H1 (cell line): ENCODE results near the gene FAM114A2. TPM values are rescaled to one million over a fixed set of nuclear protein-coding genes. Genes with fewer than 3 reads are reported as not detected.

Experiments used
- CTCF ChIA-PET: fragments of 300-600 bp; sonication (Branson Sonifier 250); formaldehyde crosslinking; loops from one replicate; lab custom pipeline; 2021; ENCODE audit not compliant: partially characterized antibody; lab: Charles Lee
- POLR2A ChIA-PET: fragments of 300-600 bp; sonication (Branson Sonifier 250); formaldehyde crosslinking; loops from one replicate; lab custom pipeline; 2021; ENCODE audit warnings: inconsistent platforms; ENCODE audit not compliant: partially characterized antibody; lab: Charles Lee
- DNase-seq, 2 experiments: peaks; one replicate each; pipeline versions ENCODE4 v3.0.0 to v3.0.0-alpha.2; 2010 to 2022; ENCODE audit warnings: low spot score in 2 of 2, low read depth in 1 of 2, mixed read lengths in 1 of 2
- FAIRE-seq: peaks from 2 replicates; lab custom pipeline; 2011; peaks lifted over from hg19 to GRCh38; lab: Jason Lieb, UNC
- H2AFZ ChIP-seq: 2 replicates; pipeline ENCODE4 v1.8.1; 2012; ENCODE audit warnings: low read length, inconsistent platforms
- H2AK5ac ChIP-seq: 2 replicates; pipeline ENCODE4 v1.6.1; 2013; ENCODE audit warnings: low read depth, low read length
- H2BK120ac ChIP-seq: replicated peaks from 2 replicates; pipeline ENCODE3; 2013; ENCODE audit warnings: low read depth, low read length, inconsistent platforms
- H2BK12ac ChIP-seq: 2 replicates; pipeline ENCODE4 v1.6.1; 2013; ENCODE audit warnings: low read depth, low read length
- H2BK15ac ChIP-seq: 2 replicates; pipeline ENCODE4 v1.6.1; 2013; ENCODE audit warnings: low read length
- H2BK20ac ChIP-seq: 2 replicates; pipeline ENCODE4 v1.6.1; 2013; ENCODE audit warnings: low read length
- H2BK5ac ChIP-seq: 2 replicates; pipeline ENCODE4 v1.6.1; 2013; ENCODE audit warnings: low read depth, low read length
- H3K14ac ChIP-seq: 2 replicates; pipeline ENCODE4 v1.6.1; 2013; ENCODE audit warnings: inconsistent platforms; ENCODE audit not compliant: insufficient read length
- H3K18ac ChIP-seq: 2 replicates; pipeline ENCODE4 v1.6.1; 2013; ENCODE audit warnings: low read length; ENCODE audit errors: extremely low read depth
- H3K23ac ChIP-seq: 2 replicates; pipeline ENCODE4 v1.6.1; 2013; ENCODE audit warnings: inconsistent platforms; ENCODE audit not compliant: insufficient read length
- H3K23me2 ChIP-seq: 2 replicates; pipeline ENCODE4 v1.6.1; 2013; ENCODE audit warnings: low read depth, low read length
- H3K27ac ChIP-seq: 2 replicates; pipeline ENCODE4 v1.6.1; 2011; ENCODE audit warnings: low read depth, low read length, inconsistent platforms
- H3K27me3 ChIP-seq, 4 experiments: replicated peaks in 1 of 4; 1 replicate in 1 of 4; 2 replicates in 3 of 4; pipeline versions ENCODE4 v1.6.1 to v1.8.1; 2011 to 2013; ENCODE audit warnings: low read length in 3 of 4, mild to moderate bottlenecking in 3 of 4, inconsistent platforms in 2 of 4, mixed read lengths in 2 of 4, moderate library complexity in 1 of 4; ENCODE audit not compliant: control insufficient read depth in 3 of 4, insufficient read depth in 3 of 4; ENCODE audit errors: extremely low read depth in 1 of 4
- H3K36me3 ChIP-seq, 4 experiments: 2 replicates each; pipeline versions ENCODE4 v1.6.1 to v1.8.1; 2011 to 2013; ENCODE audit warnings: mild to moderate bottlenecking in 4 of 4, low read length in 3 of 4, moderate library complexity in 2 of 4, control low read depth in 1 of 4, inconsistent platforms in 1 of 4; ENCODE audit not compliant: insufficient read depth in 4 of 4, control insufficient read depth in 2 of 4
- H3K4ac ChIP-seq: replicated peaks from 2 replicates; pipeline ENCODE3; 2013; ENCODE audit warnings: low read length, low read depth, mixed read lengths, inconsistent platforms; ENCODE audit not compliant: insufficient read length
- H3K4me1 ChIP-seq, 4 experiments: replicated peaks in 1 of 4; 1 replicate in 1 of 4; 2 replicates in 3 of 4; pipeline versions ENCODE4 v1.6.1 to v1.8.1; 2011 to 2013; ENCODE audit warnings: low read length in 3 of 4, inconsistent platforms in 2 of 4, mixed read lengths in 1 of 4; ENCODE audit not compliant: insufficient read depth in 4 of 4, control insufficient read depth in 3 of 4
- H3K4me2 ChIP-seq, 2 experiments: 2 replicates each; pipeline versions ENCODE4 v1.6.1 to v1.8.1; 2011 to 2013; ENCODE audit warnings: low read depth in 2 of 2, low read length in 2 of 2, control low read depth in 1 of 2, inconsistent platforms in 1 of 2, mild to moderate bottlenecking in 1 of 2; ENCODE audit not compliant: insufficient read depth in 1 of 2
- H3K4me3 ChIP-seq, 4 experiments: fragments of 200-600, 300-600 bp in 1 of 4; sonication (generic), shearing (Covaris generic), sonication (Bioruptor Twin) in 1 of 4; 2 replicates each; pipeline versions ENCODE4 v1.5.1 to v1.8.1; 2011 to 2016; ENCODE audit warnings: low read length in 4 of 4, low read depth in 3 of 4, control low read depth in 2 of 4, inconsistent platforms in 2 of 4, mild to moderate bottlenecking in 2 of 4, mixed read lengths in 1 of 4, moderate library complexity in 1 of 4; ENCODE audit not compliant: insufficient read depth in 2 of 4; ENCODE audit errors: extremely low read depth in 1 of 4
- H3K56ac ChIP-seq: replicated peaks from 2 replicates; pipeline ENCODE3; 2013; ENCODE audit warnings: low read depth, mild to moderate bottlenecking, mixed read lengths, low read length, inconsistent platforms; ENCODE audit not compliant: insufficient read length
- H3K79me1 ChIP-seq: 2 replicates; pipeline ENCODE4 v1.6.1; 2013; ENCODE audit warnings: low read depth, low read length, control low read depth
- H3K79me2 ChIP-seq, 2 experiments: 2 replicates each; pipeline versions ENCODE4 v1.6.1 to v1.8.1; 2012 to 2013; ENCODE audit warnings: low read length in 2 of 2, mild to moderate bottlenecking in 2 of 2, inconsistent platforms in 1 of 2; ENCODE audit not compliant: insufficient read depth in 2 of 2, control insufficient read depth in 1 of 2
- H3K9ac ChIP-seq, 4 experiments: replicated peaks in 1 of 4; 1 replicate in 1 of 4; 2 replicates in 3 of 4; pipeline versions ENCODE4 v1.6.1 to v1.8.1; 2011 to 2013; ENCODE audit warnings: low read depth in 3 of 4, low read length in 3 of 4, control low read depth in 2 of 4, mild to moderate bottlenecking in 2 of 4, moderate library complexity in 2 of 4, inconsistent platforms in 1 of 4; ENCODE audit errors: extremely low read depth in 1 of 4
- H3K9me3 ChIP-seq, 2 experiments: 2 replicates each; pipeline versions ENCODE4 v1.6.1 to v1.8.1; 2012 to 2013; ENCODE audit warnings: mild to moderate bottlenecking in 2 of 2, moderate library complexity in 2 of 2, control low read depth in 1 of 2, inconsistent platforms in 1 of 2, low read depth in 1 of 2, low read length in 1 of 2, mixed read lengths in 1 of 2; ENCODE audit not compliant: insufficient read depth in 2 of 2
- H4K20me1 ChIP-seq, 2 experiments: replicated peaks in 1 of 2; 2 replicates each; pipeline versions ENCODE3 to v1.8.1; 2011 to 2013; ENCODE audit warnings: inconsistent platforms in 2 of 2, low read length in 2 of 2, mild to moderate bottlenecking in 1 of 2; ENCODE audit not compliant: insufficient read depth in 2 of 2, control insufficient read depth in 1 of 2
- H4K5ac ChIP-seq: 2 replicates; pipeline ENCODE4 v1.6.1; 2013; ENCODE audit warnings: low read length, low read depth, mixed read lengths, inconsistent platforms; ENCODE audit not compliant: insufficient read length
- H4K8ac ChIP-seq: 2 replicates; pipeline ENCODE4 v1.8.0; 2013; ENCODE audit warnings: mild to moderate bottlenecking, moderate library complexity, low read length, inconsistent platforms; ENCODE audit not compliant: insufficient read depth; ENCODE audit errors: extremely low read depth
- H4K91ac ChIP-seq: replicated peaks from 2 replicates; pipeline ENCODE3; 2013; ENCODE audit warnings: low read length, mixed read lengths, inconsistent platforms; ENCODE audit not compliant: insufficient read length
- CEBPB ChIP-seq: IDR thresholded peaks from 2 replicates; pipeline ENCODE4 v1.6.1; 2012; ENCODE audit warnings: low read depth, low read length
- FOSL1 ChIP-seq: IDR thresholded peaks from 2 replicates; pipeline ENCODE4 v1.6.1; 2011; ENCODE audit warnings: mild to moderate bottlenecking, low read depth, low read length, moderate library complexity; ENCODE audit not compliant: insufficient read depth
- RXRA ChIP-seq: IDR thresholded peaks from 2 replicates; pipeline ENCODE4 v1.6.1; 2011; ENCODE audit warnings: low read depth, mild to moderate bottlenecking, low read length, moderate library complexity; ENCODE audit not compliant: insufficient read depth
- polyA plus RNA-seq, 7 experiments: library from polyadenylated mRNA; depleted of rRNA in 3 of 7; stranded (reverse) in 5 of 7; unstranded in 2 of 7; fragments of >200 nt in 5 of 7; fragments of 200-250 nt in 2 of 7; gene quantifications; 1 replicate in 5 of 7; 2 replicates in 1 of 7; 4 replicates in 1 of 7; pipeline versions ENCODE4 v1.2.1 to v1.2.3, GENCODE V29; 2011 to 2013; ENCODE audit warnings: missing spikeins in 2 of 7, mixed read lengths in 2 of 7
- total RNA-seq: library from RNA; stranded (reverse); fragmentation: NEBNext Ultra II Directional; extraction: Animal tissue kit (Norgen Biotek cat#: 25700); gene quantifications from 2 replicates; pipeline ENCODE4 v1.2.1, GENCODE V29; 2021

FAM114A2 gene
- total and polyA plus RNA-seq, 2 of the 8 experiments (the other 6 are each of a cell fraction or from before 2014, with no cell fraction given) = 3.8 to 9.2 TPM

DNA sequence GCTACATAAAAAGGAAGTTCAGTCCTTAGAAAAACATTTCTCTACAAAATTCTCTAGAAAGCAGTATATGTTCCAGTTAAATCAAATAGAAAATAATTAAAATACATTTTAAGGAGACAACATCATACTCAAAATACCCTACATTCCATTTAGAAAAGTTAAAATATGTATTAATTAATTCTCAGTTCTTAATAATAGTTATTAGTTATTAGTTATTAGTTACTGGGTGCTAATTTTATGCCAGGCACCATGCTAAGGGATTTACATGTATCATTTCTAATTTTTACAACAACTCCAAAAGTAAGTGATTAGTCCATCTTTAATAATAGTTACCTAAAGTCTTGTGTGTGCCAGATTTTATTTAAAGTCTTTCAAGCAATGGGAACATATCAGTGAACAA is 38.0 kb downstream of the FAM114A2 start:
- no peak for FAIRE-seq
- H3K56ac ChIP-seq = no peak overlapping the region
- no peak overlapping the region for H3K18ac ChIP-seq
- H3K79me2 ChIP-seq = no peaks in the 10 kb centered on the region
- H3K4me1 ChIP-seq = no peaks in the 10 kb centered on the region
- H2BK5ac ChIP-seq = no peak overlapping the region
- no peak overlapping the region for H3K27ac ChIP-seq
- H3K36me3 ChIP-seq = no peaks in the 10 kb centered on the region
- no peak overlapping the region for H3K9ac ChIP-seq
- CTCF ChIA-PET = no interaction called here
- no peak overlapping the region for H4K5ac ChIP-seq
- H3K27me3 ChIP-seq = no peaks in the 10 kb centered on the region
- H3K4me3 ChIP-seq = no peak overlapping the region
- H2AK5ac ChIP-seq = no peak overlapping the region
- TF ChIP-seq FOSL1 = no peak
- no peak for TF ChIP-seq RXRA
- no peak for TF ChIP-seq CEBPB
- H3K23me2 ChIP-seq = no peaks in the 10 kb centered on the region
- H2AFZ ChIP-seq = no peak overlapping the region
- no peak overlapping the region for H2BK20ac ChIP-seq
- H3K14ac ChIP-seq = no peak overlapping the region
- H3K9me3 ChIP-seq = no peaks in the 10 kb centered on the region; a peak in 1 of 4 replicates
- H3K4me2 ChIP-seq = no peak overlapping the region
- no peak overlapping the region for H2BK15ac ChIP-seq
- H3K23ac ChIP-seq = no peak overlapping the region
- no peak overlapping the region for H2BK120ac ChIP-seq
- no peaks in the 10 kb centered on the region for H3K79me1 ChIP-seq
- POLR2A ChIA-PET = no interaction called here
- H4K91ac ChIP-seq = no peak overlapping the region
- no peak for DNase-seq
- H4K20me1 ChIP-seq = no peaks in the 10 kb centered on the region
- H3K4ac ChIP-seq = no peak overlapping the region
- no peak overlapping the region for H2BK12ac ChIP-seq
- no peak overlapping the region for H4K8ac ChIP-seq
